IPS-18a (cell line): ENCODE data around the gene MIA2.

ENCODE experiments used
- H3K27ac ChIP-seq: one replicate; pipeline ENCODE4 v1.5.1; 2013; ENCODE audit warnings: low read length
- H3K27me3 ChIP-seq: one replicate; pipeline ENCODE4 v1.6.1; 2013; ENCODE audit warnings: mild to moderate bottlenecking, low read length; ENCODE audit not compliant: control insufficient read depth, insufficient read depth
- H3K36me3 ChIP-seq: one replicate; pipeline ENCODE4 v1.6.1; 2013; ENCODE audit warnings: low read depth, low read length; ENCODE audit not compliant: control insufficient read depth
- H3K4me1 ChIP-seq: one replicate; pipeline ENCODE4 v1.6.1; 2013; ENCODE audit warnings: low read depth, low read length; ENCODE audit not compliant: control insufficient read depth
- H3K4me3 ChIP-seq: one replicate; pipeline ENCODE4 v1.5.1; 2013; ENCODE audit warnings: low read length
- H3K9ac ChIP-seq: one replicate; pipeline ENCODE4 v1.6.1; 2013; ENCODE audit warnings: mild to moderate bottlenecking, low read length, moderate library complexity
- H3K9me3 ChIP-seq: one replicate; pipeline ENCODE4 v1.6.1; 2013; ENCODE audit warnings: low read depth, low read length; ENCODE audit not compliant: control insufficient read depth

The MIA2 gene

DNA sequence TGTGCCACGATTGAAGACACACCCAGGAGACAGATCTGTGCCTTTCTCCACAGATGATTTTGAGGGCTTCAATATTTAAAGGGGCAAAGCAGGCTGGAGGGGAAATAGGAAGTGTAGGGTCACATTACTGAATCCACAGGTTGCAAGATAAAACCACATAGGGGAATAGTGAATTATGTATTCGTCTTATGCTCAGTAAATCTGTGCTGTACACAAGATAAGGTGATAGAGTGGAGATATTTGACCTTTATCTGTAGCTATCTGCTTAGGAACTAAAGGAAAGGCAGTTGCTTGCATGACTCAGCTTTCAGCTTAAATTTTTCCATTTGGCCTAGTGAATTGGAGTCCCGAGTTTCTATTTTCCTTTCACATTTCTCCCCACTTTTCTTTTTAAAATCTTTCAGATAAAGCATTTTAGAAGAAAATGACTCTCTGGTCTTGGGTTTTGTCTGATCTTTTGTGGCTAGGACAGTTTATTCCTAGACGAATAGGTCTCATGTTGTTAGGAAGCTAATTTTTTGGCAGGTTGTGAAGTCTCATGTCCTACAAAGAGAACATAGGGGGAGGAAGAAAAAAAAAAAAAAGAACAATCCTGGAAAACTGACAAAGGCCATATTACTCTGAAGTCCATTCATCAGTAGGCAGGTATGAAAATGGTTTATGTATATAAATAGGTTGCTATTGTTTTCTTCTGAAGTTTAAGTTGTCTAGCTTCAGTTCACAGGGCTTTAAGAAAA lies 143.1 kb downstream of the MIA2 start:
- no peak overlapping the region for H3K4me3 ChIP-seq

GRCh38 chr14:39381366-39381765 lies 147.7 kb downstream of the MIA2 start:
- Histone ChIP-seq H3K4me1 (peaks cover 5% of the 10 kb centered on the region), H3K27me3 (no peaks in the 10 kb centered on the region), H3K9ac (no peak overlapping the region), H3K4me3 (no peak overlapping the region), H3K9me3 (no peaks in the 10 kb centered on the region), H3K27ac (no peak overlapping the region), H3K36me3 (no peaks in the 10 kb centered on the region)

More for the DNA sequence above, 143.1 kb downstream of the MIA2 start:
- Histone ChIP-seq H3K4me1 (peaks cover 5% of the 10 kb centered on the region), H3K27me3 (no peaks in the 10 kb centered on the region), H3K9ac (no peak overlapping the region), H3K36me3 (no peaks in the 10 kb centered on the region), H3K9me3 (no peaks in the 10 kb centered on the region), H3K27ac (peak overlapping the region; percentile 30)

DNA sequence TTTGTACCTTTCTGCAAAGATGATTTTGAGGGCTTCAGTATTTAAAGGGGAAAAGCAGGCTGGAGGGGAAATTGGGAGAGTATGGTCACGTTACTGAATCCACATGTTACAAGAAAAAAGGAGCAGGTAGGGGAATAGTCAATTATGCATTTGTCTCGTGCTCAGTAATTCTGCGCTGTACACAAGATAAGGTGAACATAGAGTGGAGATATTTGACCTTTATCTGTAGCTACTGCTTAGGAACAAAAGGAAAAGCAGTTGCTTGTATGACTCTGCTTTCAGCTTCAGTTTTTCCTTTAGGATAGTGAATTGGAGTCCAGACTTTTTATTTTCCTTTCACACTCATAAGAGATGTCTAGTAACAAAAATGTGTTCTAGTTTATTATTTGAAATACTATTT lies 148.7 kb downstream of the MIA2 start:
- no peaks in the 10 kb centered on the region for H3K9me3 ChIP-seq
- no peaks in the 10 kb centered on the region for H3K4me1 ChIP-seq
- H3K27ac ChIP-seq = no peak overlapping the region
- H3K9ac ChIP-seq = no peak overlapping the region
- no peaks in the 10 kb centered on the region for H3K36me3 ChIP-seq
- H3K27me3 ChIP-seq = no peaks in the 10 kb centered on the region
- no peak overlapping the region for H3K4me3 ChIP-seq

- Histone ChIP-seq H3K9ac (no peak overlapping the region), H3K36me3 (no peaks in the 10 kb centered on the region), H3K4me1 (no peaks in the 10 kb centered on the region), H3K27ac (no peak overlapping the region), H3K27me3 (no peaks in the 10 kb centered on the region), H3K9me3 (no peaks in the 10 kb centered on the region), H3K4me3 (no peak overlapping the region)
These were observed 149.4 kb downstream of the MIA2 start for GRCh38 chr14:39383026-39383660.

DNA sequence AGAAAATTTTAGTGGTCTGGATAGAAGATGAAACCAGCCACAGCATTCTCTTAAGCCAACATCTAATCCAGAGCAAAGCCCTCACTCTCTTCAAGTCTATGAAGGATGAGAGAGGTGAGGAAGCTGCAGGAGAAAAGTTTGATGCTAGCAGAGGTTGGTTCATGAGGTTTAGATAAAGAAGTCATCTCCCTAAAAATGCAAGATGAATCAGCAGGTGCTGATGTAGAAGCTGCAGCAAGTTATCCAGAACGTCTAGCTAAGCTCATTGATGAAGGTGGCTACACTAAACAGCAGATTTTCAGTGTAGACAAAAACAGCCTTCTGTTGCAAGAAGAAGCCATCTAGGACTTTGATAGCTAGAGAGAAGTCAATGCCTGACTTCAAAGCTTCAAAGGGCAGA lies 150.0 kb downstream of the MIA2 start:
- Histone ChIP-seq H3K4me3 (no peak overlapping the region), H3K36me3 (no peaks in the 10 kb centered on the region), H3K27ac (no peak overlapping the region), H3K4me1 (no peaks in the 10 kb centered on the region), H3K9me3 (no peaks in the 10 kb centered on the region), H3K9ac (no peak overlapping the region), H3K27me3 (no peaks in the 10 kb centered on the region)

DNA sequence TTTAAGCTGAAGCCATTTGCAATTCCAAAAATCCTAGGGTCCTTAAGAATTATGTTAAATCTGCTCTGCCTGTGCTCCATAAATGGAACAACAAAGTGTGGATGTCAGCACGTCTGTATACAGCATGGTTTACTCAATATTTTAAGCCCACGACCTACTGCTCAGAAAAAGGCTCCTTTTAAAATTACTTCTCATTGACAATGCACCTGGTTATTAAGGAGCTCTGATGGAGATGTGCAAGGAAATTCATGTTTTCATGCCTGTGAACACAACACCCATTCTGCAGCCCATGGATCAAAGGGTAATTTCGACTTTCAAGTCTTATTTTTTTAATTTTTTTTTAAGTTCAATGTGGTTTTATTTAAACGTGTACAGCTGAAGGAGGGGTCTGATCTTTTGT lies 150.5 kb downstream of the MIA2 start:
- no peaks in the 10 kb centered on the region for H3K27me3 ChIP-seq
- no peak overlapping the region for H3K27ac ChIP-seq
- no peak overlapping the region for H3K9ac ChIP-seq
- no peaks in the 10 kb centered on the region for H3K36me3 ChIP-seq
- H3K4me1 ChIP-seq = no peaks in the 10 kb centered on the region
- no peak overlapping the region for H3K4me3 ChIP-seq
- no peaks in the 10 kb centered on the region for H3K9me3 ChIP-seq

- H3K9ac ChIP-seq = no peak overlapping the region
- peaks cover 4% of the 10 kb centered on the region for H3K36me3 ChIP-seq
These were observed 159.6 kb downstream of the MIA2 start for GRCh38 chr14:39393289-39393688.

GRCh38 chr14:39395555-39396254 lies 162.0 kb downstream of the MIA2 start:
- Histone ChIP-seq H3K36me3 (peaks cover 4% of the 10 kb centered on the region), H3K27me3 (no peaks in the 10 kb centered on the region), H3K4me1 (no peaks in the 10 kb centered on the region), H3K4me3 (no peak overlapping the region), H3K9me3 (no peaks in the 10 kb centered on the region), H3K27ac (no peak overlapping the region), H3K9ac (no peak overlapping the region)

More at GRCh38 chr14:39393289-39393688, 159.6 kb downstream of the MIA2 start:
- H3K9me3 ChIP-seq = no peaks in the 10 kb centered on the region
- H3K27ac ChIP-seq = no peak overlapping the region
- H3K4me1 ChIP-seq = no peaks in the 10 kb centered on the region
- H3K27me3 ChIP-seq = no peaks in the 10 kb centered on the region
- no peak overlapping the region for H3K4me3 ChIP-seq

DNA sequence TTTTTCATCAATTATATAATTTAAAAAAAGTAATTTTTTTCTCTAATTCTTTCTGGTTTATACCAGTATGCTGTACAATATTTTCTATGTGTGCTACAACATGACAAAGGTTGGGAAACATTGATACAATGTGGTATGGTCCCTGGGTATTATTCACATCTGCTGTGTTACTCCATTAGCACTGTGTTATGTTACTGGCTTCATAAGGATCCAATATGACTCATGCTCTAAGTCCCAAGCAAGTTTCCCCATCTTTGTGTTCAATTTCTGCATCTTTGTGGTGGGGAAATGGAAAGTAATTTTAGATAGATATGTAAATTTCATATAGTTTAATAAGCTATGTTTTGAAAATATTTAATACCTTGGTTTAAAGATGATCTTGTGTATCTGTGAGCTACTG lies 162.7 kb downstream of the MIA2 start:
- H3K27ac ChIP-seq = no peak overlapping the region
- H3K36me3 ChIP-seq = peaks cover 4% of the 10 kb centered on the region
- H3K27me3 ChIP-seq = no peaks in the 10 kb centered on the region
- H3K9me3 ChIP-seq = no peaks in the 10 kb centered on the region
- H3K9ac ChIP-seq = no peak overlapping the region
- no peaks in the 10 kb centered on the region for H3K4me1 ChIP-seq
- H3K4me3 ChIP-seq = no peak overlapping the region

- H3K4me3 ChIP-seq = no peak overlapping the region
These were observed 164.7 kb downstream of the MIA2 start for GRCh38 chr14:39398382-39398781.

GRCh38 chr14:39406560-39406959 lies 172.8 kb downstream of the MIA2 start:
- Histone ChIP-seq H3K36me3 (no peaks in the 10 kb centered on the region), H3K27me3 (no peaks in the 10 kb centered on the region), H3K4me3 (no peak overlapping the region), H3K27ac (no peak overlapping the region), H3K9ac (no peak overlapping the region), H3K9me3 (no peaks in the 10 kb centered on the region), H3K4me1 (no peaks in the 10 kb centered on the region)

More at GRCh38 chr14:39398382-39398781, 164.7 kb downstream of the MIA2 start:
- H3K36me3 ChIP-seq = peaks cover 4% of the 10 kb centered on the region
- no peaks in the 10 kb centered on the region for H3K4me1 ChIP-seq
- no peak overlapping the region for H3K27ac ChIP-seq
- no peak overlapping the region for H3K9ac ChIP-seq
- H3K9me3 ChIP-seq = no peaks in the 10 kb centered on the region
- H3K27me3 ChIP-seq = no peaks in the 10 kb centered on the region
